Endothelial cell (in vitro differentiated cells): Measurements from ENCODE around the gene ZNF611. TPM values are rescaled to one million over a fixed set of nuclear protein-coding genes. Genes with fewer than 3 reads are reported as not detected.

Experiments used
- DNase-seq: peaks from one replicate; pipeline ENCODE4 v3.0.0; 2021; ENCODE audit warnings: low spot score
- H3K27ac Mint-ChIP-seq: one replicate; pipeline ENCODE4 v1.8.0; 2021; ENCODE audit warnings: mixed read lengths, inconsistent platforms; ENCODE audit not compliant: unreplicated experiment
- H3K27me3 Mint-ChIP-seq: one replicate; pipeline ENCODE4 v1.8.0; 2021; ENCODE audit warnings: mild to moderate bottlenecking, moderate library complexity, mixed read lengths, inconsistent platforms; ENCODE audit not compliant: unreplicated experiment
- H3K36me3 Mint-ChIP-seq: one replicate; pipeline ENCODE4 v1.8.0; 2021; ENCODE audit warnings: mild to moderate bottlenecking, low read depth, mixed read lengths, inconsistent platforms; ENCODE audit not compliant: unreplicated experiment
- H3K4me1 Mint-ChIP-seq: one replicate; pipeline ENCODE4 v1.8.0; 2021; ENCODE audit warnings: mild to moderate bottlenecking, mixed read lengths, inconsistent platforms; ENCODE audit not compliant: unreplicated experiment
- H3K4me3 Mint-ChIP-seq: one replicate; pipeline ENCODE4 v1.8.0; 2021; ENCODE audit warnings: mild to moderate bottlenecking, mixed read lengths, inconsistent platforms; ENCODE audit not compliant: unreplicated experiment
- H3K9me3 Mint-ChIP-seq: one replicate; pipeline ENCODE4 v1.8.0; 2021; ENCODE audit warnings: mixed read lengths, inconsistent platforms; ENCODE audit not compliant: unreplicated experiment
- CTCF ChIP-seq: fragments of 200-600 bp; sonication (generic); IDR thresholded peaks from one replicate; pipeline ENCODE4 v1.5.0; 2021; ENCODE audit warnings: antibody characterized with exemption; ENCODE audit not compliant: unreplicated experiment
- total RNA-seq: library from RNA; stranded (reverse); fragmentation: NEBNext Ultra II Directional; extraction: Animal tissue kit (Norgen Biotek cat#: 25700); gene quantifications from one replicate; pipeline ENCODE4 v1.2.1, GENCODE V29; 2021; ENCODE audit not compliant: unreplicated experiment

ZNF611 gene
- total RNA-seq, 1 donor from 2014 or later: 29.9 TPM

GRCh38 chr19:52669586-52669985, 65.3 kb downstream of the ZNF611 start:
- Mint-ChIP-seq H3K4me3 (no peak overlapping the region), H3K27ac (no peak overlapping the region), H3K4me1 (no peaks in the 10 kb centered on the region), H3K27me3 (no peaks in the 10 kb centered on the region), H3K36me3 (peaks cover 9% of the 10 kb centered on the region), H3K9me3 (no peaks in the 10 kb centered on the region)
- no peak for TF ChIP-seq CTCF
- DNase-seq: no peak

GRCh38 chr19:52667972-52668371, 66.9 kb downstream of the ZNF611 start:
- no peak overlapping the region for H3K4me3 Mint-ChIP-seq
- no peaks in the 10 kb centered on the region for H3K27me3 Mint-ChIP-seq
- no peaks in the 10 kb centered on the region for H3K9me3 Mint-ChIP-seq
- no peak for DNase-seq
- no peak overlapping the region for H3K27ac Mint-ChIP-seq
- peaks cover 5% of the 10 kb centered on the region for H3K36me3 Mint-ChIP-seq
- no peak for TF ChIP-seq CTCF
- H3K4me1 Mint-ChIP-seq: no peaks in the 10 kb centered on the region

GRCh38 chr19:52666506-52666905, 68.3 kb downstream of the ZNF611 start:
- Mint-ChIP-seq H3K4me3 (no peak overlapping the region), H3K27me3 (no peaks in the 10 kb centered on the region), H3K4me1 (no peaks in the 10 kb centered on the region), H3K36me3 (peaks cover 12% of the 10 kb centered on the region), H3K27ac (no peak overlapping the region), H3K9me3 (no peaks in the 10 kb centered on the region)
- TF ChIP-seq CTCF: no peak
- no peak for DNase-seq

GRCh38 chr19:52665529-52665928, 69.3 kb downstream of the ZNF611 start:
- Mint-ChIP-seq H3K27ac (peak overlapping the region; percentile 10), H3K27me3 (no peaks in the 10 kb centered on the region), H3K9me3 (peaks cover 4% of the 10 kb centered on the region), H3K36me3 (peaks cover 17% of the 10 kb centered on the region), H3K4me3 (no peak overlapping the region), H3K4me1 (no peaks in the 10 kb centered on the region)
- no peak for DNase-seq
- no peak for TF ChIP-seq CTCF

- Mint-ChIP-seq H3K27me3 (no peaks in the 10 kb centered on the region), H3K36me3 (peaks cover 15% of the 10 kb centered on the region), H3K4me3 (no peak overlapping the region), H3K27ac (no peak overlapping the region), H3K4me1 (no peaks in the 10 kb centered on the region), H3K9me3 (peaks cover 4% of the 10 kb centered on the region)
- no peak for TF ChIP-seq CTCF
- no peak for DNase-seq
These were observed 69.8 kb downstream of the ZNF611 start for GRCh38 chr19:52665027-52665426.
